ENCODE measurements around the gene ZNF730. TPM values are rescaled to one million over a fixed set of nuclear protein-coding genes. Genes with fewer than 3 reads are reported as not detected.
A peak's percentile ranks its signal among the peaks of the same experiment; 100 is the strongest.

Gene ZNF730
- polyA plus RNA-seq, 1 of the 3 experiments (the other 2 are of a cell fraction) = 0.30 TPM

DNA sequence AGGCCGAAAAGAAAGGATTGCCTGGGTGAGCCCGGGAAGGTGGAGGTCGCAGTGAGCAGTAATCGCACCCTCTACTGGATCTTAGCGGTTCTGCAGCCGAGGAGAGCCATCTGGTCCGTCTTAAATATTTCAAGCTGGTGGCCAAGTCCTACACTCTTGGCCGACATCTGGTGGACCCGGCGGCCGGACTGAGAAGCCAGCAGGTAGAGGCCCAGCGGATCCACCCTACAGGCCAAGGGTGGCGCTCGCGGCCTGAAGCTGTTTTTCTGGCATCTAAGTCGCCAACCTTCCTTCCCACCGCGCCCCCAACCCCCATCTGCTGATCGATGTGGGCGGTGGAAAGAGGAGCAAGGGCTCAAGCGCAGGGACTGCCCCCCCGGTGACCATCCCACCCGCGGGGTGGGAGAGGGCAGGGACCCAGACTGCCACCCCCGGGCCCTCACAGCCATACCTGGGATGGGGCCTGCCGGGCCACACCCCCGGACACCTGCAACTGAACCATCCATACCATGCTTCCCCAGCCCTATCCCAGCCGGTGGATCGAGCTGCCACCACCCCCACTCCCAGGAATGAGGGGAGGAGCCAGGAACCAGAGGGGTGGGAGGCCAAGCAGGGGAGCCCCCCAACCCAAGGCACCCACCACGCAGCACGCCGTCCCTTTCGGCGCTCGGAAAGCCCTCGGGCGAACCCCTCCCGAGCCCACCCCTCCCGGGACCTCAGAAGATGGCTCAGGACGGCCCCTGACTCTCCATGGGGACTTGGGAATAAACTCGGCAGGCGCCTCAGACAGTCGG lies 46.3 kb upstream of the ZNF730 start (continued):
- TF ChIP-seq, protein P1, sequence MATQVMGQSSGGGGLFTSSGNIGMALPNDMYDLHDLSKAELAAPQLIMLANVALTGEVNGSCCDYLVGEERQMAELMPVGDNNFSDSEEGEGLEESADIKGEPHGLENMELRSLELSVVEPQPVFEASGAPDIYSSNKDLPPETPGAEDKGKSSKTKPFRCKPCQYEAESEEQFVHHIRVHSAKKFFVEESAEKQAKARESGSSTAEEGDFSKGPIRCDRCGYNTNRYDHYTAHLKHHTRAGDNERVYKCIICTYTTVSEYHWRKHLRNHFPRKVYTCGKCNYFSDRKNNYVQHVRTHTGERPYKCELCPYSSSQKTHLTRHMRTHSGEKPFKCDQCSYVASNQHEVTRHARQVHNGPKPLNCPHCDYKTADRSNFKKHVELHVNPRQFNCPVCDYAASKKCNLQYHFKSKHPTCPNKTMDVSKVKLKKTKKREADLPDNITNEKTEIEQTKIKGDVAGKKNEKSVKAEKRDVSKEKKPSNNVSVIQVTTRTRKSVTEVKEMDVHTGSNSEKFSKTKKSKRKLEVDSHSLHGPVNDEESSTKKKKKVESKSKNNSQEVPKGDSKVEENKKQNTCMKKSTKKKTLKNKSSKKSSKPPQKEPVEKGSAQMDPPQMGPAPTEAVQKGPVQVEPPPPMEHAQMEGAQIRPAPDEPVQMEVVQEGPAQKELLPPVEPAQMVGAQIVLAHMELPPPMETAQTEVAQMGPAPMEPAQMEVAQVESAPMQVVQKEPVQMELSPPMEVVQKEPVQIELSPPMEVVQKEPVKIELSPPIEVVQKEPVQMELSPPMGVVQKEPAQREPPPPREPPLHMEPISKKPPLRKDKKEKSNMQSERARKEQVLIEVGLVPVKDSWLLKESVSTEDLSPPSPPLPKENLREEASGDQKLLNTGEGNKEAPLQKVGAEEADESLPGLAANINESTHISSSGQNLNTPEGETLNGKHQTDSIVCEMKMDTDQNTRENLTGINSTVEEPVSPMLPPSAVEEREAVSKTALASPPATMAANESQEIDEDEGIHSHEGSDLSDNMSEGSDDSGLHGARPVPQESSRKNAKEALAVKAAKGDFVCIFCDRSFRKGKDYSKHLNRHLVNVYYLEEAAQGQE (IDR thresholded peaks at IDR 0.05; ENCODE audit: low read depth, low read length) = no peak
- TF ChIP-seq EZH2phosphoT487 (IDR thresholded peaks at IDR 0.05; ENCODE audit: borderline replicate concordance, low read depth) (no peak), FOXM1 (IDR thresholded peaks at IDR 0.05; ENCODE audit: low read depth) (no peak), GATA2 (CRISPR knock-in tag; IDR thresholded peaks at IDR 0.05) (no peak), FOXJ3 (CRISPR knock-in tag; IDR thresholded peaks at IDR 0.05) (no peak), MEF2A (IDR thresholded peaks at IDR 0.05; ENCODE audit: borderline replicate concordance, low read depth) (no peak), EP300 (IDR thresholded peaks at IDR 0.05; ENCODE audit: borderline replicate concordance in 1 of 2, low read depth in 1 of 2, low read length in 1 of 2) (no peak), RFX5 (IDR thresholded peaks at IDR 0.05; ENCODE audit: low read length) (no peak), POLR2AphosphoS5 (IDR thresholded peaks at IDR 0.05; ENCODE audit: low read depth, low read length) (no peak), MXI1 (IDR thresholded peaks at IDR 0.05; ENCODE audit: low read depth, low read length) (no peak), RAD21 (IDR thresholded peaks at IDR 0.05; ENCODE audit: low read length) (peak; percentile 48; the same call in 1 of the 2 replicates), TEAD4 (IDR thresholded peaks at IDR 0.05; ENCODE audit: borderline replicate concordance, insufficient read depth) (no peak), RXRA (IDR thresholded peaks at IDR 0.05; ENCODE audit: borderline replicate concordance, low read depth) (no peak), GABPA (IDR thresholded peaks at IDR 0.05; ENCODE audit: low read depth) (no peak)
- TF ChIP-seq, protein P2, sequence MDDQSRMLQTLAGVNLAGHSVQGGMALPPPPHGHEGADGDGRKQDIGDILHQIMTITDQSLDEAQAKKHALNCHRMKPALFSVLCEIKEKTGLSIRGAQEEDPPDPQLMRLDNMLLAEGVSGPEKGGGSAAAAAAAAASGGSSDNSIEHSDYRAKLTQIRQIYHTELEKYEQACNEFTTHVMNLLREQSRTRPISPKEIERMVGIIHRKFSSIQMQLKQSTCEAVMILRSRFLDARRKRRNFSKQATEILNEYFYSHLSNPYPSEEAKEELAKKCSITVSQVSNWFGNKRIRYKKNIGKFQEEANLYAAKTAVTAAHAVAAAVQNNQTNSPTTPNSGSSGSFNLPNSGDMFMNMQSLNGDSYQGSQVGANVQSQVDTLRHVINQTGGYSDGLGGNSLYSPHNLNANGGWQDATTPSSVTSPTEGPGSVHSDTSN (IDR thresholded peaks at IDR 0.05) = no peak
- TF ChIP-seq, protein P3, sequence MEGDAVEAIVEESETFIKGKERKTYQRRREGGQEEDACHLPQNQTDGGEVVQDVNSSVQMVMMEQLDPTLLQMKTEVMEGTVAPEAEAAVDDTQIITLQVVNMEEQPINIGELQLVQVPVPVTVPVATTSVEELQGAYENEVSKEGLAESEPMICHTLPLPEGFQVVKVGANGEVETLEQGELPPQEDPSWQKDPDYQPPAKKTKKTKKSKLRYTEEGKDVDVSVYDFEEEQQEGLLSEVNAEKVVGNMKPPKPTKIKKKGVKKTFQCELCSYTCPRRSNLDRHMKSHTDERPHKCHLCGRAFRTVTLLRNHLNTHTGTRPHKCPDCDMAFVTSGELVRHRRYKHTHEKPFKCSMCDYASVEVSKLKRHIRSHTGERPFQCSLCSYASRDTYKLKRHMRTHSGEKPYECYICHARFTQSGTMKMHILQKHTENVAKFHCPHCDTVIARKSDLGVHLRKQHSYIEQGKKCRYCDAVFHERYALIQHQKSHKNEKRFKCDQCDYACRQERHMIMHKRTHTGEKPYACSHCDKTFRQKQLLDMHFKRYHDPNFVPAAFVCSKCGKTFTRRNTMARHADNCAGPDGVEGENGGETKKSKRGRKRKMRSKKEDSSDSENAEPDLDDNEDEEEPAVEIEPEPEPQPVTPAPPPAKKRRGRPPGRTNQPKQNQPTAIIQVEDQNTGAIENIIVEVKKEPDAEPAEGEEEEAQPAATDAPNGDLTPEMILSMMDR (IDR thresholded peaks at IDR 0.05) = peak; percentile 55
- TF ChIP-seq, protein P4, sequence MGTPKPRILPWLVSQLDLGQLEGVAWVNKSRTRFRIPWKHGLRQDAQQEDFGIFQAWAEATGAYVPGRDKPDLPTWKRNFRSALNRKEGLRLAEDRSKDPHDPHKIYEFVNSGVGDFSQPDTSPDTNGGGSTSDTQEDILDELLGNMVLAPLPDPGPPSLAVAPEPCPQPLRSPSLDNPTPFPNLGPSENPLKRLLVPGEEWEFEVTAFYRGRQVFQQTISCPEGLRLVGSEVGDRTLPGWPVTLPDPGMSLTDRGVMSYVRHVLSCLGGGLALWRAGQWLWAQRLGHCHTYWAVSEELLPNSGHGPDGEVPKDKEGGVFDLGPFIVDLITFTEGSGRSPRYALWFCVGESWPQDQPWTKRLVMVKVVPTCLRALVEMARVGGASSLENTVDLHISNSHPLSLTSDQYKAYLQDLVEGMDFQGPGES (IDR thresholded peaks at IDR 0.05; ENCODE audit: low read depth, low read length) = no peak

Measured in SK-N-SH (cell line).